DLD1 (cell line): ENCODE measurements around the gene ALS2.
"Not testable (repeated sequence)": the region's sequence is repeated elsewhere in the genome, so short reads cannot be mapped to it uniquely, and the experiment has no call there.

ENCODE experiments used
- in situ Hi-C: cut with HindIII; loops from 2 replicates; pipeline ENCODE4 v1.10.0; 2017; ENCODE audit warnings: low sequenced_read_pairs

ALS2 gene

GRCh38 chr2:201780674-201781493, at the start of gene ALS2:
Gene ALS2, minus strand, starts transcription at chr2:201780933. Its CDS starts 12,048 bp downstream, at chr2:201768885.
- in situ Hi-C loops = no loop called here

- in situ Hi-C loops = no loop called here
Measured at GRCh38 chr2:201828220-201828619, 47.5 kb upstream of the ALS2 start.

GRCh38 chr2:201827621-201828020, 46.9 kb upstream of the ALS2 start:
- in situ Hi-C loops = no loop called here

GRCh38 chr2:201824212-201824611, 43.5 kb upstream of the ALS2 start:
- in situ Hi-C loops = no loop called here

- in situ Hi-C loops = no loop called here
Measured at GRCh38 chr2:201821080-201821479, 40.3 kb upstream of the ALS2 start.

- in situ Hi-C loops = no loop called here
Measured at GRCh38 chr2:201820383-201821007, 39.8 kb upstream of the ALS2 start.

GRCh38 chr2:201816657-201817575, 36.2 kb upstream of the ALS2 start:
- in situ Hi-C loops = no loop called here

GRCh38 chr2:201813996-201814760, 33.4 kb upstream of the ALS2 start:
- in situ Hi-C loops = no loop called here

GRCh38 chr2:201810604-201811003, 29.9 kb upstream of the ALS2 start:
- in situ Hi-C loops = not testable (repeated sequence)

GRCh38 chr2:201809633-201810032, 28.9 kb upstream of the ALS2 start:
- in situ Hi-C loops = no loop called here

GRCh38 chr2:201808027-201808426, 27.3 kb upstream of the ALS2 start:
- in situ Hi-C loops = no loop called here

GRCh38 chr2:201807452-201807999, 26.8 kb upstream of the ALS2 start:
- in situ Hi-C loops = no loop called here

- in situ Hi-C loops = no loop called here
Measured at GRCh38 chr2:201806442-201807170, 25.9 kb upstream of the ALS2 start, which contains the start of gene CDK15. Gene CDK15, plus strand, starts transcription at chr2:201806537. Its CDS starts 128 bp downstream, at chr2:201806665.

GRCh38 chr2:201798914-201799285, 18.2 kb upstream of the ALS2 start:
- in situ Hi-C loops = not testable (repeated sequence)

GRCh38 chr2:201798252-201798913, 17.6 kb upstream of the ALS2 start:
- in situ Hi-C loops = no loop called here

- in situ Hi-C loops = no loop called here
Measured at GRCh38 chr2:201797175-201797840, 16.6 kb upstream of the ALS2 start.

GRCh38 chr2:201796478-201796865, 15.7 kb upstream of the ALS2 start:
- in situ Hi-C loops = no loop called here
